HUDEP-2 (cell line): ENCODE data around the gene TRIM47.

Source experiments
- DNase-seq, 76 experiments: peaks; one replicate each; lab custom pipeline; 2025; ENCODE audit not compliant: unreplicated experiment in 76 of 76; lab: John Stamatoyannopoulos, UW

Gene TRIM47

DNA sequence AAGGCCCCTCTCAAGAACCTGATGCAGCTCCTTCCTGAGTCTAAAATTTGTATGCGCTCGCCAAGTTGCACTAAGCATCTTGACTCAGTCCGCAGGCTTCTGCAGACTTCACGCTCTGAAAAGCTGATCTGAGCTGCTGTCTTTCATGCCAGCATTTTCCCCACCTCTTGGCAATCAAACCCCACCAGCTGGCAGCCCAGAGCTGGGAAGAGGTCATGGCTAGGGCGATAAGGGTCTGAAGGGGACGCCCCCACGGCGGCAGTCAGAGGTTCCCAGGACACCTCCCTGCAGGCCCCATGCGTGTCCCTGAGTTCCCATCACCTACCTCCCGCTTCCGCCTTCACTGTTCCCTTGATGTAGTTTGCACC, 29.1 kb downstream of the TRIM47 start:
- DNase-seq = peak in 42 of 76 experiments; percentile 8 to 77 (median 34)

DNA sequence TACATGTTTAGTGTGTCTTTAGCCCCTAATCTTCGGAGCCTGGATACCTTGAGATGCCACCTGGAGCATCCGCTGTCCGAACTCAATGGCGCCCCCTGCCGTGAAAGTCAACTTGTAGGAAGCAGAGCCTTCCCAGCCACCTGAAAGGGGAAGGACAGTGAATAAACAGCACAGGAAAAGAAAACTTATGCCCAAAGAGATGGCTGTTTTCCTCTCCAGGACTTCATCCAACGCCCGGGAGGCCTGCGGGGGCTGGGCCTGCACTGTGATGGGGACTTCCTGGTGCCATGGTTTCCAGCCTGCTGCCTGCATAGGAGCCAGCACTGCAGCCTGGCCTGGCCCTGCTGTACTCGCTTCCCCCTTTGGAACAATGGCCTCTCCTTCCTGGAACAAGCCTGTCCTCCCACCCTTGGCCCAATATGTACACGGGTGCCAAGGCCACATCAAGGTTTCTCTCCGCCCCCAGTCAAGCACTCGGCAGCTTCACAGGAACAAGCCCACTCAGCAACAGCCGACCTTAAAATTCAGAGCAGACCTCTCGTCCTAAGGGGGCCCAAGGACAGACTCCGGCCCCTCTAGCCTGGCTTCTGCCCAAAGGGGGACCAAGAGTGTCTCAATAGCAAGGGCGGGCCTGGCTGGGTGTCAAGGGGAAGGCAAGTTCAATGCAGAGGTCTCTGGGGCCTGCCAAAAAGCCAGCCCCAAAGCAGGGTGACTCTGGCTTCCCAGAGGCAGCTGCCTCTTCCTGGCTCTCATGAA, 29.7 kb downstream of the TRIM47 start:
- peak in 56 of 76 experiments; percentile 16 to 85 (median 56) for DNase-seq

- DNase-seq = no peak
These were observed 30.5 kb downstream of the TRIM47 start for GRCh38 chr17:75847614-75848522.

DNA sequence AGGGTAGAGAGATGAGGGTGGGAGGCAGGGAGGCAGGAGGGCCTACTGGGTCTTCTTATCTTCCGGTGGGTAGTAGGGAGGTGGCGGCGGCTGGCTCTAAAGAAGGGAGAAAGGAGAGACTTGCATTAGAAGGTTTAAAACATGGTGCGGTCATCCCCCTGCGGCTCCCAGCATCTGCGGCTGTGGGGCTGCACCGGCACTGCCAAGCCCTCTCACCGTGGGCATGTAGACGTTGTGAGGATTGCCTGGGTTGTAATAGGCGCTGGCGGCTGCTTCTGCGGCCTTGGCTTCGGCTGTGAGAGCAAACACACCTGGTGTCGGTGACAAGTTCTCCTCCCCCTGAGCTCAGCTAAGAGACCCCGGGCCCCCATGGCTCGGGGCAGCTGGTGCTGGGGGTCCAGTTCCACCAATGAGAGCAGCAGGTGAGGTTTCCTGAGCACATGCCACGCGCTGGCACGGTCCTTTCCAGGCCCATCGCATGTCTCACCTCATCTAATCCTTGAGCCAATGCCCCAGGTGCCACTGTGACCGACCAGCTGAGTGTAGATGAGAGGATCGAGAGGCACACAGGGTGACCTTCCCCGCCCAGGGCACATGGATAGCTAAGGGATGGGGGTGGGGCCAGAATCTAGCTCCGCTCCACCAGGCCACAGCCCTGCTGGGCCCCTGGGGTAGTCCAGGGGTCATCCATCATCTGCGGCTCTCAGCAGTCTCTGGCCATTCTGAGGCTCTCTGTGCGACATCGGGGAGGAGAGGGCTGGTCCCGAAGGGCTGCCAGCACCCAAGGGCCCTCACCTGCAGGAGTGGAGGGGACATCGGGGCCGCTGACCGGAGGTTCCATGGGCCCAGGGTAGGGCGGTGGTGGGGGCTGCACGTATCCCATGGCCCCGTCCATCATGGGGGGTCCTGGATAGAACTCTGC, 31.4 kb downstream of the TRIM47 start:
- no peak for DNase-seq

DNA sequence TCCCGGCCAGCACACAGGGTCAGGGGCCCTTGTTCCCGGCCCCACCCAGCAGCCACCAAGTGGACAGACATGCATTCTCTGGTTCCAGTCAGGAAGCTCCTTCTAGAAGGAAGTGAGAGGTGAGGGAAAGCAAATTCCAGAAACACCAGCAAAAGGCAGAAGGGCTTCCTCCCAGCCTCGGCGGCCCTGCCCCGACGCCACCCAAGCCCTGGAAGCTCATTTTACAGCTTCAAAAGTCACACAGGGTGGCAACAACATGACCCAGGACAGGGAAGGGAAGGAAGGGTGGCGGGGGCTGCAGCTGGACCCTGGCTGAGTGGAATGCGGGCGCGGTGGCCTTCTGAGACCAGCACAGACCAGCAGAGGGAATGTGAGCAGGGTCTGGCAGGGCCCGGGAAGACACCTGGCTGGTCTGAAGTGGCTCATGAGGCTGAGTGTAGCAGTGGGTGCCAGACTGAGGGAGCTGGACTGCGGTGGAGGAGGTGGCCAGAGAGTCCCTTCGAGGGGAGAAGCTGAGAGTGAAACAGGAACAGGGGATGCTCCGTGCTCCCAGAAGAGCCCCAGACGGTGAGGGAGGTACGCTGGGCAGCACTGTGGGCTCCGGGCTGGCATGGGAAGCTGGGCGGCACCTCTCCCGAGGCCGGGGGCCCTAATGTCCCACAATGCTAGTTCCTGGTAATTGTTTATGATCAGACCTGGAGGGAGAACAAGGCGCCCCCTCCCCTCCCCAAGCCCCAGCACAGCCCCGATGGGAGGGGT, 32.3 kb downstream of the TRIM47 start:
- no peak for DNase-seq

DNA sequence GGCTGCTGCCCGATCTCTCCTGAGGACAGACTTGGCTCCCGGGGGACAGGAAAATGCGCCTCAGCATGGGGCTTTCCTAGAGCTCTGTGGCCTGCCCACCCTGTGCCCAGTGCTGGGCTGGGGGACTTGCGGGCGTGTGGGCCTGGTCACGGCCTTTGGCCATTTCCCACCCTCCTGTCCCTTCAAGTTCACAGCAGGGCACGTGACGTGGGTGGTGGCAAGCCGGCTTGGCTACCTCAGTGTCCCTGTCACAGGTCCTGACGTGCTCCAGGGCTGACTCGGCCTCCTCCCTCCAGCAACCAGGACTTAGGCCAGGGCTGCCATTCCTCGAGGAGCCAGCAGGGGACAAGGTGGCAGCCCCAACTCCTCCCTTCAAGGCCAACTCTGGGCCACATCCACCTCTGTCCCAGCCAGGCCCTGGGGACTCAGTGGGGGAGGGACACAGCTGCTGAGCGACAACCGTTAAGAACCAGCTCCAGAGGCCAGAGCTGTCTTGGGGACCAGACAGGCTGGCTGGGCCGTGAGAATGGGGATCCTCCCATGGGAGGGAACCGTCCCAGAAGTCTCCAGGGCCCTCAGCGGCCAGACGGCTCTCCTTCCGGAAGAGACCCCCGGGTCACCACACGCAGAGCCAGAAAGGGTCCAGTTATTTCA, 33.2 kb downstream of the TRIM47 start:
- DNase-seq = peak in 75 of 76 experiments; percentile 32 to 98 (median 92)

DNA sequence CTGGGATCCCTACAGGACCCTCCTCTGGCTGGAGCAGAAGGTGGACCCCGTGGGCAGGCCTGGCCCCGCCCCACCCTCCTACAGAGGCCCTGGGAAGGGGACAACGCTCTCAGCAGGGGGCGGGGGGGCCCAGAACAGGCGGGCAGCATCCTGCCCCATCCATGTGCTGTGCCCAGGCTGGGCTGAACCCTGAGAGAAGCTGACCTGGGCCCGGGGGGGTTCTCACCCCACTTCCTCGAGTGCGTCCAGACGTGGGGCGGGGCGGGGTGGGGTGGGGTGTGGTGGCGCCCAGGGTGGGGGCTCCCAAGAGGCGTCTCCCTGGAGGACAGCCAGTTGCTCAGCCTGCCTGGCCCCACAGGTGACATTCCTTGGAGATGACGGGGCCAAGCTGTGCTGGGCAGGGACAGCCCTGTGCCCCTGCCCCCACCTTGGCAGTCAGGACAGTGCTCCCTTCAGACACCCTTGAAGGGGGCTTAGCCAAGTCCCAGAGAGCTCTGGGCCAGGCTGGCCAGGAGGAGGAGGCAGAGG, 33.8 kb downstream of the TRIM47 start:
- peak in 58 of 76 experiments; percentile 22 to 82 (median 54) for DNase-seq

- DNase-seq = peak in 71 of 76 experiments; percentile 28 to 89 (median 62)
These were observed 34.5 kb downstream of the TRIM47 start, which contains the start of gene UNC13D for GRCh38 chr17:75843577-75844529. Gene UNC13D (minus strand): TSS chr17:75844404. CDS start chr17:75844337, 67 bp downstream.

GRCh38 chr17:75842963-75843576, 35.3 kb downstream of the TRIM47 start:
- DNase-seq = peak in 1 of 76 experiments; percentile 48

DNA sequence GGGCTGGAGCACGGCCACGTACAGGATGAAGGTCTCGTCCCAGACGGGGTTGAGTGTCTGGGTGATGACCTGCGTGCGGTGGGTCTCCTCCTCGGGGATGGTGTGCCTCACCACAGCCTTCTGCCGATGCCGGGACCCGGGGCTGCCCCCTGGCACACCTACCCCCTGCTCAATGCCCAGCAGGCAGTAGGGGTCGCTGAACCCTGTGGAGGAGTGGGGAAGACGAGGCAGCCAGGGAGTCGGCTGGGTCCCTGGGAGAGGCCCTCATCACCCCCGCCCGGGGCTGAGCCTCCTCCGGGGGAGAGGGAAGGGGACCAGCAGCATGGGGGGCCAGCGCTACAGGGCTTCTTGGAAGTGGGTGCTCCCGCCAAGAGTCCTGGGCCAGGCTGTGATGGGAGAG, 36.0 kb downstream of the TRIM47 start:
- no peak for DNase-seq

DNA sequence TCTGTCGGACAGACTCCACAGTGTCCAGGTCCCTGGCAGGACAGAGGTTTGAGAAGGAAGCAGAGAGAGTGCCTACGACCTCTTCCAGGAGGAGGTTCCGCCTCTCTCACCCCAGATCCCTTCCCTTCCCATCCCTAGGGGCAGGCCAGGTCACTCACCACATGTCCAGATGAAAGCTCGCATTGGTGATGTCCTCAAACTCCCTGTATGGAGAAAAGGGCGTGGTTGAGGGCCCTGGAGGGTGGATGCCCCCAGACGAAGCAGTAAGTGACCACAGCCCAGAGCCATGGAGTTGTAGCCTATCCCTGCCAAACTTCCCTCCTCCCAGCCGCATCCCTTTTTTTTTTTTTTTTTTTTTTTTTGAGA, 37.6 kb downstream of the TRIM47 start:
- no peak for DNase-seq

DNA sequence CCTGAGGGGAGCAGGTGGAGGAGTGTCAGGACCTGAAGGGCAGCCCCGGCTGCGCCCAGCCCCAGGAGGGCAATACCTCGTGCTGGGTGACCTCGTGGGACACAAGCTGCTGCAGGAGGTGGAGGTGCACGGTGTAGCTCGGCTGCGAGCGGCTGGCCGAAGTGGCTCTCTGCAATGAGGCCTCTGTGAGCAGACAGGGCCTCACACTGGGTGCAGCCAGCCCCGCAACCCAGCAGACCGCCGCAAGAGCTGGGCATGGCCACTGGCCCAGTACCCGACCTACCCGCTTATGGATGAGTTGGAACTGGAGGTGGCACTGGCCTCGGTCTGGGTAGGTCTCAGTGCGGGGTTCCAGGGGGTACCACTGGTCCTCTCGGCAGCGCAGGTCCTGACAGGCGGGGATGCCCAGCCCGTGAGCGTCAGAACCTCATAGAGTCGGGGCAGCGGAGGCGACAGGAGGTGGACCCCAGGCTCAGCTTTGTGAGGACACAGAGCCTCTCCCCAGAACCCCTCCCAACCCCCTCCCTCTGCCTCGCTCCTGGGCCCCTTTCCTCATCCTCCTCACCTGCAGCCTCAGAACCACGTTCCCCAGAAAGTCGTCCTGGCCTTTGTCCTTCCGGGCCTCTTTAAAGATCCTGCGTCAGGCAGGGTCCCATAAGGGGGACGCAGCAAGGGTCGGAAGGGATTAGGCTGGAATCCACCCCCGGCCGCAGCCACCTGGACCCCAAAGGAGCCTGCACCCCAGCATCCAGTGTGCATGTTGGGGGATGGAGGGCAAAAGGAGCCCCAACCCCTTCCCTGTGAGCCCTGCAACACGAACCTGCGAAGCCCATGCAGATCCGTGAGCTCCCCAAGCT, 38.2 kb downstream of the TRIM47 start:
- DNase-seq = no peak

DNA sequence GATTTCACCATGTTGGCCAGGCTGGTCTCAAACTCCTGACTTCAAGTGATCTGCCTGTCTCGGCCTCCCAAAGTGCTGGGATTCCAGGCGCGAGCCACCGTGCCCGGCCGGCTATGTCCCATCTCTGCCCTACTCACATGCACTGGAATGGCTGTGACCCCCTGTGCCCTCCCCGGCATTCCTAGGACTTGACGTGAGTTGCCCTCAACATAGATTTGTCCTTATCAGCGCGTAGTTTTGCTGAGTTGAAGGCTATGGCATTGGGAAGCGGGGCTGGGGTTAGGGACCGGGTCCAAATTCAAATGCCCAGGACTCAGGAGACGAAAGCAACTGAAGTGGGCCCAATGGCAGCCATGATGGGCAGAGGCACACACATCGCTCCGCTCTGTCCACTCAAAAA, 40.0 kb downstream of the TRIM47 start:
- DNase-seq = no peak

DNA sequence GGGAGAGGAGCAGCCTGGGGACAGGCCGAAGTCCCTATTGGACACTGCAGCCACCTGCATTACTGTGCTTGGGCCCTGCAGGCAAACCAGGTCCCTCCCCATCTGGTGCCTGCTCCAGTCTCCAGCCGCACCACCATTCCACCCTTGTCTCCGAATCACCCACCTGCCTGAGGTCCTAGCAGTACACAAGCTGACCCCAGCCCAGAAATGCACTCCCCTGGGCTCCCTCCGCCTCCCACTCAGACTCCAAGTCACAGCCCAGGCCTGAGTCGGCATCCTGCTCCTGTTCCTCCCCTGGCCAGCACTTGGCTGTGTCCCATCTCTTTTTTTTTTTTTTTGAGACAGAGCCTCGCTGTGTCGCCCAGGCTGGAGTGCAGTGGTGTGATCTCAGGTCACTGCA, 40.5 kb downstream of the TRIM47 start:
- DNase-seq = no peak

DNA sequence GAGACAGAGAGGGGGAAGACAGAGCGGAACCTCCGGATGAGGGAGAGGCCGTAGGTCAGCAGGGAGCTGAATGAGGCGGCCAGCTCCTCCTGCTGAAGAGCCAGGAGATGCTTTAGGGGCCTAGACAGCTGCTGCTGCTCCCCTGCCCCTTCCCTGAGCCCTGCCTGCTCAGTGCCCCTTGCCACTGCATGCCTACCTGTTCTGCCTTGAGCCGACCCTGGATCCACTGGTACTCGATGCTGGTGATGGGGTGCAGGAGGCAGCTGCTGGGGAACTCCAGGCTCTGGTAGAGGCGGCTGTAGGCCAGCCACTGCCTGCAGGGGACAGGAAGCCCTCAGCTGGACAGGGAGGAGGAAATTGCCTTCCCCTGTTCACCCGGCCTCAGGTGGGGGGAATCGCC, 41.8 kb downstream of the TRIM47 start:
- DNase-seq = no peak

GRCh38 chr17:75835654-75835987, 42.8 kb downstream of the TRIM47 start:
- no peak for DNase-seq
